ENCODE data around the gene NMS. TPM values are rescaled to one million over a fixed set of nuclear protein-coding genes. Genes with fewer than 3 reads are reported as not detected.

Gene NMS
- total RNA-seq, 1 experiment from 2014 or later: not detected

DNA sequence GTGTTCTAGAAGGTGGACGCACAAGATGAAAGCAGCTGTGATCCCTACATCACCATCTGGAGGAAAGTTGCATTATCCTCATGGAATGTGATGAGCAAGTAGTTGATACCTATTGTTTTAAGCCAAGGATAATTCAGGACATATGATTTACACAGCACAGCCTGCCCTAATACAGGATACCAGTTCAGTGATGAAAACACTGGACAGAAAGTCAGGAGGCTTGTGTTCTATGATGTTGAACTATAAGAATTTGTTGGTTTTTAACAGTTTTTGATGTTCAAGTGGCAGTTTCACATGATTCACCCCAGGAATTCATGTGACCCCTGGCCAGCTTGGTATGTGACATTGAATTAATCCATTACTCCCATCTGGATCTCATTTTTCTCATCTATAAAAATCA lies 46.7 kb upstream of the NMS start:
- Histone ChIP-seq H3K79me2 (ENCODE audit: low read length) (no peaks in the 10 kb centered on the region), H3K4me3 (ENCODE audit: low read length) (no peak overlapping the region), H3K36me3 (ENCODE audit: low read depth, low read length) (no peaks in the 10 kb centered on the region), H3F3A (ENCODE audit: low read length, unreplicated experiment) (no peaks in the 10 kb centered on the region), H3K9ac (ENCODE audit: low read length) (no peak overlapping the region), H2AFZ (ENCODE audit: low read length) (no peak overlapping the region), H3K27ac (ENCODE audit: low read length) (no peak overlapping the region), H3K4me2 (ENCODE audit: low read length) (no peak overlapping the region), H3K27me3 (ENCODE audit: low read length) (no peaks in the 10 kb centered on the region), H3K9me2 (replicated peaks; ENCODE audit: low read length) (no peaks in the 10 kb centered on the region), H4K20me1 (ENCODE audit: low read length) (no peaks in the 10 kb centered on the region), H3K9me3 (ENCODE audit: low read length) (no peaks in the 10 kb centered on the region), H3K4me1 (ENCODE audit: insufficient read depth, low read length) (peaks cover under 1% of the 10 kb centered on the region; the same call in 1 of the 2 replicates)
- no peak for ATAC-seq
- intact Hi-C loops (cut with micrococcal nuclease): loop anchor here (5.0 kb wide), 1 partner anchor 161 kb away; no protein-coding TSS in a partner anchor
- TF ChIP-seq EZH2 (IDR thresholded peaks at IDR 0.05; ENCODE audit: low read length, unreplicated experiment) (no peak), EZH2phosphoT487 (IDR thresholded peaks at IDR 0.05; ENCODE audit: borderline replicate concordance, low read length) (no peak)
- TF ChIP-seq, protein P1, sequence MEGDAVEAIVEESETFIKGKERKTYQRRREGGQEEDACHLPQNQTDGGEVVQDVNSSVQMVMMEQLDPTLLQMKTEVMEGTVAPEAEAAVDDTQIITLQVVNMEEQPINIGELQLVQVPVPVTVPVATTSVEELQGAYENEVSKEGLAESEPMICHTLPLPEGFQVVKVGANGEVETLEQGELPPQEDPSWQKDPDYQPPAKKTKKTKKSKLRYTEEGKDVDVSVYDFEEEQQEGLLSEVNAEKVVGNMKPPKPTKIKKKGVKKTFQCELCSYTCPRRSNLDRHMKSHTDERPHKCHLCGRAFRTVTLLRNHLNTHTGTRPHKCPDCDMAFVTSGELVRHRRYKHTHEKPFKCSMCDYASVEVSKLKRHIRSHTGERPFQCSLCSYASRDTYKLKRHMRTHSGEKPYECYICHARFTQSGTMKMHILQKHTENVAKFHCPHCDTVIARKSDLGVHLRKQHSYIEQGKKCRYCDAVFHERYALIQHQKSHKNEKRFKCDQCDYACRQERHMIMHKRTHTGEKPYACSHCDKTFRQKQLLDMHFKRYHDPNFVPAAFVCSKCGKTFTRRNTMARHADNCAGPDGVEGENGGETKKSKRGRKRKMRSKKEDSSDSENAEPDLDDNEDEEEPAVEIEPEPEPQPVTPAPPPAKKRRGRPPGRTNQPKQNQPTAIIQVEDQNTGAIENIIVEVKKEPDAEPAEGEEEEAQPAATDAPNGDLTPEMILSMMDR (conservative IDR thresholded peaks at IDR 0.05; ENCODE audit: low read depth, low read length): no peak
- no TSS peak for BruUV-seq (replicated peaks)
- CTCF ChIA-PET: no interaction called here
- DNase-seq: no peak
- POLR2A ChIA-PET (ENCODE audit: unreplicated experiment): no interaction called here

GRCh38 chr2:100424277-100424875 lies 45.9 kb upstream of the NMS start:
- TF ChIP-seq EZH2phosphoT487 (IDR thresholded peaks at IDR 0.05; ENCODE audit: borderline replicate concordance, low read length) (no peak), EZH2 (IDR thresholded peaks at IDR 0.05; ENCODE audit: low read length, unreplicated experiment) (no peak)
- TF ChIP-seq, protein P1 (conservative IDR thresholded peaks at IDR 0.05; ENCODE audit: low read depth, low read length): no peak
- H3K9me2 ChIP-seq (replicated peaks; ENCODE audit: low read length): no peaks in the 10 kb centered on the region
- no peaks in the 10 kb centered on the region for H3K9me3 ChIP-seq (ENCODE audit: low read length)
- H3K79me2 ChIP-seq (ENCODE audit: low read length): no peaks in the 10 kb centered on the region
- no peaks in the 10 kb centered on the region for H4K20me1 ChIP-seq (ENCODE audit: low read length)
- H3K4me1 ChIP-seq (ENCODE audit: insufficient read depth, low read length): no peaks in the 10 kb centered on the region
- ATAC-seq (no peak), DNase-seq (no peak)
- ChIA-PET CTCF (no interaction called here), POLR2A (ENCODE audit: unreplicated experiment) (no interaction called here)
- no peaks in the 10 kb centered on the region for H3K27me3 ChIP-seq (ENCODE audit: low read length)
- intact Hi-C loops (cut with micrococcal nuclease): loop anchor here (5.0 kb wide), 1 partner anchor 162 kb away; no protein-coding TSS in a partner anchor
- no peaks in the 10 kb centered on the region for H3F3A ChIP-seq (ENCODE audit: low read length, unreplicated experiment)
- H3K9ac ChIP-seq (ENCODE audit: low read length): no peak overlapping the region
- H3K27ac ChIP-seq (ENCODE audit: low read length): no peak overlapping the region
- H3K36me3 ChIP-seq (ENCODE audit: low read depth, low read length): no peaks in the 10 kb centered on the region
- H3K4me3 ChIP-seq (ENCODE audit: low read length): no peak overlapping the region
- H3K4me2 ChIP-seq (ENCODE audit: low read length): no peak overlapping the region
- BruUV-seq (replicated peaks): no TSS peak
- no peak overlapping the region for H2AFZ ChIP-seq (ENCODE audit: low read length)

DNA sequence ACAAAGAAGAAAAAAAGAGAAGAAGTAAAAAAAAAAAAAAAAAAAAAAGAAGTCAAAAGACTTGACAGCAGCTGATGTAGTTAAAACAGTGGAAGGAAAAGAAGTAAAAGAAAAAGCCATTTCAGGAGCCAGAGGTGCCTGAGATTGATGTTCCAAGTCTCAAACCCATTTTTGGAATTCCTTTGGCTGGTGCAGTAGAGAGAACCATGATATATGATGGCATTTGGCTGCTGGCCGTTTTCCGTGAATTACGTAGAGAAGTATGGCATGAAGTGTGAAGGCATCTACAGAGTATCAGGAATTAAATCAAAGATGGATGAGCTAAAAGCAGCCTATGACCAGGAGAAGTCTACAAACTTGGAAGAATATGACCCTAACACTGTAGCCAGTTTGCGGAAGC lies 45.2 kb upstream of the NMS start:
- POLR2A ChIA-PET (ENCODE audit: unreplicated experiment): no interaction called here
- TF ChIP-seq EZH2 (IDR thresholded peaks at IDR 0.05; ENCODE audit: low read length, unreplicated experiment): no peak
- TF ChIP-seq, protein P1 (conservative IDR thresholded peaks at IDR 0.05; ENCODE audit: low read depth, low read length): no peak
- no peak for TF ChIP-seq EZH2phosphoT487 (IDR thresholded peaks at IDR 0.05; ENCODE audit: borderline replicate concordance, low read length)
- no peak overlapping the region for H3K4me3 ChIP-seq (ENCODE audit: low read length)
- H3K4me1 ChIP-seq (ENCODE audit: insufficient read depth, low read length): no peaks in the 10 kb centered on the region
- ATAC-seq (no peak), DNase-seq (no peak)
- H3K9ac ChIP-seq (ENCODE audit: low read length): no peak overlapping the region
- H3K9me2 ChIP-seq (replicated peaks; ENCODE audit: low read length): no peaks in the 10 kb centered on the region
- no peaks in the 10 kb centered on the region for H3K27me3 ChIP-seq (ENCODE audit: low read length)
- no peaks in the 10 kb centered on the region for H4K20me1 ChIP-seq (ENCODE audit: low read length)
- intact Hi-C loops (cut with micrococcal nuclease): no loop called here
- no TSS peak for BruUV-seq (replicated peaks)
- no peaks in the 10 kb centered on the region for H3F3A ChIP-seq (ENCODE audit: low read length, unreplicated experiment)
- H3K4me2 ChIP-seq (ENCODE audit: low read length): no peak overlapping the region
- no peaks in the 10 kb centered on the region for H3K36me3 ChIP-seq (ENCODE audit: low read depth, low read length)
- CTCF ChIA-PET: no interaction called here
- no peaks in the 10 kb centered on the region for H3K9me3 ChIP-seq (ENCODE audit: low read length)
- H3K79me2 ChIP-seq (ENCODE audit: low read length): no peaks in the 10 kb centered on the region
- H2AFZ ChIP-seq (ENCODE audit: low read length): no peak overlapping the region
- no peak overlapping the region for H3K27ac ChIP-seq (ENCODE audit: low read length)

All from PC-3 (cell line).